HEK293 (cell line): ENCODE results near the gene PDGFB.

Experiments
- BCL11A ChIP-seq: fragments of 450-650 bp; formaldehyde crosslinking; IDR thresholded peaks from 2 replicates; pipeline ENCODE4 v1.5.1; 2016; ENCODE audit warnings: low read depth, missing biosample characterization, missing genetic modification characterization
- HOXA7 ChIP-seq: sonication (generic); formaldehyde crosslinking; IDR thresholded peaks from 2 replicates; pipeline ENCODE4 v1.8.1; 2022; ENCODE audit warnings: missing genetic modification reagents, borderline replicate concordance
- KLF7 ChIP-seq: fragments of 450-650 bp; formaldehyde crosslinking; IDR thresholded peaks from 2 replicates; pipeline ENCODE4 v1.5.1; 2016; ENCODE audit warnings: missing biosample characterization, missing genetic modification characterization, borderline replicate concordance
- PBX3 ChIP-seq: sonication (generic); formaldehyde crosslinking; IDR thresholded peaks from 2 replicates; pipeline ENCODE4 v1.8.1; 2022; ENCODE audit warnings: mild to moderate bottlenecking, moderate library complexity, missing genetic modification reagents
- REST ChIP-seq: fragments of 450-650 bp; formaldehyde crosslinking; IDR thresholded peaks from 2 replicates; pipeline ENCODE4 v1.5.1; 2016; ENCODE audit warnings: missing biosample characterization, missing genetic modification characterization
- SP7 ChIP-seq: fragments of 450-650 bp; formaldehyde crosslinking; IDR thresholded peaks from 2 replicates; pipeline ENCODE4 v1.5.1; 2016; ENCODE audit warnings: missing biosample characterization, missing genetic modification characterization
- ZBTB1 ChIP-seq: fragments of 450-650 bp; formaldehyde crosslinking; IDR thresholded peaks from 2 replicates; pipeline ENCODE4 v1.5.1; 2016; ENCODE audit warnings: missing biosample characterization, missing genetic modification characterization
- ZBTB10 ChIP-seq: fragments of 450-650 bp; formaldehyde crosslinking; IDR thresholded peaks from 2 replicates; pipeline ENCODE4 v1.5.1; 2016; ENCODE audit warnings: missing biosample characterization, missing genetic modification characterization
- ZBTB17 ChIP-seq: fragments of 450-650 bp; formaldehyde crosslinking; IDR thresholded peaks from 2 replicates; pipeline ENCODE4 v1.5.1; 2016; ENCODE audit warnings: missing biosample characterization, missing genetic modification characterization
- ZBTB49 ChIP-seq: fragments of 450-650 bp; formaldehyde crosslinking; IDR thresholded peaks from 2 replicates; pipeline ENCODE4 v1.5.1; 2016; ENCODE audit warnings: missing biosample characterization, missing genetic modification characterization, low read depth
- ZNF10 ChIP-seq: fragments of 450-650 bp; formaldehyde crosslinking; IDR thresholded peaks from 2 replicates; pipeline ENCODE4 v1.5.1; 2017; ENCODE audit warnings: missing biosample characterization, missing genetic modification characterization
- ZNF146 ChIP-seq: fragments of 450-650 bp; formaldehyde crosslinking; IDR thresholded peaks from 2 replicates; pipeline ENCODE4 v1.5.1; 2016; ENCODE audit warnings: missing biosample characterization, missing genetic modification characterization
- ZNF214 ChIP-seq: fragments of 450-650 bp; formaldehyde crosslinking; IDR thresholded peaks from 2 replicates; pipeline ENCODE4 v1.5.1; 2017; ENCODE audit warnings: missing biosample characterization, mild to moderate bottlenecking, missing genetic modification characterization, borderline replicate concordance
- ZNF335 ChIP-seq: fragments of 450-650 bp; formaldehyde crosslinking; conservative IDR thresholded peaks from 2 replicates; pipeline ENCODE4 v1.5.1; 2016; ENCODE audit warnings: missing biosample characterization, missing genetic modification characterization
- ZNF341 ChIP-seq: fragments of 450-650 bp; formaldehyde crosslinking; IDR thresholded peaks from 2 replicates; pipeline ENCODE4; 2016; ENCODE audit warnings: low read depth, missing biosample characterization, missing genetic modification characterization
- ZNF354C ChIP-seq: fragments of 450-650 bp; formaldehyde crosslinking; IDR thresholded peaks from 2 replicates; pipeline ENCODE4 v1.5.1; 2016; ENCODE audit warnings: missing biosample characterization, missing genetic modification characterization, low read depth, borderline replicate concordance
- ZNF521 ChIP-seq: fragments of 450-650 bp; formaldehyde crosslinking; IDR thresholded peaks from 2 replicates; pipeline ENCODE4 v1.5.1; 2017; ENCODE audit warnings: missing biosample characterization, mild to moderate bottlenecking, missing genetic modification characterization
- ZNF530 ChIP-seq: fragments of 450-650 bp; formaldehyde crosslinking; IDR thresholded peaks from 2 replicates; pipeline ENCODE4 v1.5.1; 2016; ENCODE audit warnings: low read depth, missing biosample characterization, missing genetic modification characterization
- ZNF549 ChIP-seq: fragments of 450-650 bp; IDR thresholded peaks from 2 replicates; pipeline ENCODE4 v1.5.1; 2018; ENCODE audit warnings: missing biosample characterization, missing genetic modification characterization, mild to moderate bottlenecking, inconsistent platforms, moderate library complexity
- ZNF561 ChIP-seq: fragments of 450-650 bp; IDR thresholded peaks from 2 replicates; pipeline ENCODE4 v1.5.1; 2018; ENCODE audit warnings: missing biosample characterization, missing genetic modification characterization, borderline replicate concordance
- ZNF654 ChIP-seq: fragments of 450-650 bp; formaldehyde crosslinking; IDR thresholded peaks from 2 replicates; pipeline ENCODE4 v1.5.1; 2016; ENCODE audit warnings: low read depth, missing biosample characterization, missing genetic modification characterization
- ZNF658 ChIP-seq: fragments of 450-650 bp; formaldehyde crosslinking; IDR thresholded peaks from 2 replicates; pipeline ENCODE4; 2016; ENCODE audit warnings: missing biosample characterization, missing genetic modification characterization
- ZNF830 ChIP-seq: fragments of 450-650 bp; IDR thresholded peaks from 2 replicates; pipeline ENCODE4 v1.5.0; 2018; ENCODE audit warnings: missing biosample characterization, missing genetic modification characterization, low read depth, mild to moderate bottlenecking, moderate library complexity
- ZSCAN16 ChIP-seq: fragments of 450-650 bp; formaldehyde crosslinking; IDR thresholded peaks from 2 replicates; pipeline ENCODE4 v1.5.1; 2016; ENCODE audit warnings: missing biosample characterization, missing genetic modification characterization
- ZSCAN18 ChIP-seq: fragments of 450-650 bp; formaldehyde crosslinking; IDR thresholded peaks from 2 replicates; pipeline ENCODE4 v1.5.1; 2016; ENCODE audit warnings: missing biosample characterization, missing genetic modification characterization
- ZSCAN5A ChIP-seq: fragments of 450-650 bp; formaldehyde crosslinking; IDR thresholded peaks from 2 replicates; pipeline ENCODE4 v1.5.1; 2016; ENCODE audit warnings: missing biosample characterization, missing genetic modification characterization

Gene PDGFB

GRCh38 chr22:39242595-39243438, 2.0 kb downstream of the PDGFB start (continued):
- TF ChIP-seq REST (tag by site-specific recombination) (no peak), ZNF10 (tag by site-specific recombination) (no peak), ZNF530 (tag by site-specific recombination) (no peak), ZSCAN16 (tag by site-specific recombination) (no peak), ZNF354C (no peak), PBX3 (no peak), ZNF658 (no peak), KLF7 (peak; percentile 64; the same call in 1 of the 2 replicates), ZNF341 (no peak), ZNF146 (tag by site-specific recombination) (no peak), SP7 (tag by site-specific recombination) (peak; percentile 79; the same call in 1 of the 2 replicates), ZNF549 (tag by site-specific recombination) (no peak), ZNF654 (tag by site-specific recombination) (no peak), ZNF214 (no peak), BCL11A (tag by site-specific recombination) (peak; percentile 87), ZNF335 (tag by site-specific recombination) (peak; percentile 91), ZSCAN5A (no peak), ZNF830 (tag by site-specific recombination) (no peak), ZNF521 (tag by site-specific recombination) (no peak), ZNF561 (0 out of 2 replicates have a peak, but pooled peaks have one; percentile 57), ZBTB49 (tag by site-specific recombination) (no peak), ZBTB1 (tag by site-specific recombination) (peak; percentile 62; the same call in 1 of the 2 replicates), HOXA7 (CRISPR knock-in tag) (no peak), ZBTB10 (no peak; the same call in none of the 2 replicates), ZSCAN18 (tag by site-specific recombination) (no peak), ZBTB17 (tag by site-specific recombination) (peak; percentile 76)
